Measurements from ENCODE around the gene FUT7.

Gene FUT7, protein sequence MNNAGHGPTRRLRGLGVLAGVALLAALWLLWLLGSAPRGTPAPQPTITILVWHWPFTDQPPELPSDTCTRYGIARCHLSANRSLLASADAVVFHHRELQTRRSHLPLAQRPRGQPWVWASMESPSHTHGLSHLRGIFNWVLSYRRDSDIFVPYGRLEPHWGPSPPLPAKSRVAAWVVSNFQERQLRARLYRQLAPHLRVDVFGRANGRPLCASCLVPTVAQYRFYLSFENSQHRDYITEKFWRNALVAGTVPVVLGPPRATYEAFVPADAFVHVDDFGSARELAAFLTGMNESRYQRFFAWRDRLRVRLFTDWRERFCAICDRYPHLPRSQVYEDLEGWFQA

DNA sequence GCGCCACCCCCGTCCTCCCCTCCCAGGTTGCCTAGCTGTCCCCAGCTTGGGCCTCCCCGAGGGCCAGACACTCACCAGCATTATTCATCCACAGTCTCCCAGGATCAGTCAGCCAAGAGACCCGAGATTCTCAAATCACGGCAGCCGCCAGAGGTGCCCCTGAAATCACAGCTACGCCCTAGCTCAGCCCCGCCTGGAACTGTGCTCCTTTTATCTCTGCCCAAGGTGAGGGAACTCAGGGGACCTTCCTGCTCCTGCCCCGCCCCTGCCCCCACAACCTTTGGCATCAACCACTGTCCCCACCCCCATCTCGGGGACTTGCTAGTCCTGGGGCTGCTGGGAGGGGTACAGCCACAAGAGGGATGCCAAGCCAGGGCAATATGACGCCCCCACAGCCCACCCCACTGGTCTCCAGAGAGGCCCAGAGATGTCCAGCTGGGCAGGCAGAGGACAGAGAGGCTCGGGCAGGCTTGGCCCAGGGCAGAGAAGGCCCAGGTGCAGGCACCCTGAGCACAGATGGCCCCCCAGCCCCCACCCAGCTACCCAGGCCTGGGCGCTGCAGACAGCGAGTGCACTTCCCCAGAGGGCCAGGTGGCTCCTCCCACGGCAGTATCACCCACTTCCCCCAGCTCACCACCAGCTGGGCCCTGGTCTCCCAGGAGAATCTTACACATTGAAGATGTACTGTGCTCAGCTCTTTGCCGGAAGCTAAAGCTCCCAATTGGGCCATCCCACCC lies at the start of gene FUT7:
FUT7 (minus strand) TSS at position 185 of the 737 bp plus-strand sequence; CDS start at position 88, 97 bp downstream.
- no peak for DNase-seq

- DNase-seq: no peak
Observed at GRCh38 chr9:137080260-137081122, 48.6 kb upstream of the FUT7 start.

GRCh38 chr9:137079401-137079787 lies 47.5 kb upstream of the FUT7 start:
- DNase-seq: no peak

DNA sequence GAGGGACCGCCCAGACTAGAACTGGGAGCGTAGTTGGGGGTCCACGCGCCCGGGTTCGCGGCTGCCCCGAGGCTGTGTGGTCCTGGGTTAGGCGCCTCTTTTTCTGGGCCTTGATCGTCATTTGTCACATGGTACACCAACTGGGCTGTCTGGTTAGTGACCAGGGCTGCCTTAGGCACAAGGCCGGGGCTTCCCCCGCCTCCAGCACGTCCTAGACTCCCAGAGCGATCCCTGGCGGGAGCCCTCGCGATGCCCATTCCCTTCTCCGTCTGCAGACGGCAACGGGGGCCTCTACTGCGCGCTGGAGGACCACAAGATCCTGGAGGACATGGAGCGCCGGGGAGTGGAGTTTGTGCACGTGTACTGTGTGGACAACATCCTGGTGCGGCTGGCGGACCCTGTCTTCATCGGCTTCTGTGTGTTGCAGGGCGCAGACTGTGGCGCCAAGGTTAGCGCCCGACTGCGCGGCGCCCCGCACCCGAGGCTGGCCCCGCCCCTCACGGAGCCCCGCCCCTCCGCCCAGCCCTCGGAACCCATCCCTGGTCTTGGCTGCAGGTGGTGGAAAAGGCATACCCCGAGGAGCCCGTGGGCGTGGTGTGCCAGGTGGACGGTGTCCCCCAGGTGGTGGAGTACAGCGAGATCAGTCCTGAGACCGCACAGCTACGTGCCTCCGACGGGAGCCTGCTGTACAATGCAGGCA lies 47.0 kb upstream of the FUT7 start:
- no peak for DNase-seq

DNA sequence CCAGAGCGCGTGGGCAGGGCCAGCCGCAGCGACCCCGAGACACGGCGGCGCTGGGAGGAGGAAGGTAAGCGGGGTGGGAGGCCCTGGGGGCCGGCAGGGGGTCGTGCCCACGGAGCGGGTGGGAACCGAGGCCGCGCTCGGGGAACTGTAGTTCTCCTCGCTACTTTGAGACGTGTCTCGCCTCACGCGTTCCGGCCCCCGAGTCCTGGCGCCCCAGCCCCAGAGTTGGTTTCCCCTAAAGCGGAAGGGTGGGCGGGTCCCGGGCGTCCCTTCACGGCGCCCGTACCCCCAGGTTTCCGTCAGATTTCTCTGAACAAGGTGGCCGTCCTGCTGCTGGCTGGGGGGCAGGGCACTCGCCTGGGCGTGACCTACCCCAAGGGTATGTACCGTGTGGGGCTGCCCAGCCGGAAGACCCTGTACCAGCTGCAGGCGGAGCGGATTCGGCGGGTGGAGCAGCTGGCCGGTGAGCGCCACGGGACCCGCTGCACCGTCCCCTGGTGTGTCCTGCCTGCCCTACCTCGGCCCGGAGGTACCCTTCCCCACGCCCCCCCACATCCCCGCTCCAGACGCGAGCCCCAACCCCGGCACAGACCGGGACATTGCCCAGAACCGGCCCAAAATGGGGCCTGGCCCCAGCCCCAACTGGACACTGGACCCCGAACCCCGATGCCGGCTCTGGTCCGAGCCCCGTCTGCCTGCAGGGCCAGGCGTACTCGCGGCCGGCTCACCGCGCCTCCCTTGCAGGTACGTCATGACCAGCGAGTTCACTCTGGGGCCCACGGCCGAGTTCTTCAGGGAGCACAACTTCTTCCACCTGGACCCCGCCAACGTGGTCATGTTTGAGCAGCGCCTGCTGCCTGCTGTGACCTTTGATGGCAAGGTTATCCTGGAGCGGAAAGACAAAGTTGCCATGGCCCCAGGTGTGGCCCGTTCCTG lies 46.1 kb upstream of the FUT7 start:
- no peak for DNase-seq

- peak; percentile 52 to 82 for DNase-seq
Observed at GRCh38 chr9:137077010-137077747, 45.3 kb upstream of the FUT7 start, which contains the start of gene UAP1L1. TSS of gene UAP1L1 (plus strand) at chr9:137077517. CDS start at chr9:137077533, 16 bp downstream.

- DNase-seq: no peak
Observed at GRCh38 chr9:137076636-137077009, 44.7 kb upstream of the FUT7 start.

DNA sequence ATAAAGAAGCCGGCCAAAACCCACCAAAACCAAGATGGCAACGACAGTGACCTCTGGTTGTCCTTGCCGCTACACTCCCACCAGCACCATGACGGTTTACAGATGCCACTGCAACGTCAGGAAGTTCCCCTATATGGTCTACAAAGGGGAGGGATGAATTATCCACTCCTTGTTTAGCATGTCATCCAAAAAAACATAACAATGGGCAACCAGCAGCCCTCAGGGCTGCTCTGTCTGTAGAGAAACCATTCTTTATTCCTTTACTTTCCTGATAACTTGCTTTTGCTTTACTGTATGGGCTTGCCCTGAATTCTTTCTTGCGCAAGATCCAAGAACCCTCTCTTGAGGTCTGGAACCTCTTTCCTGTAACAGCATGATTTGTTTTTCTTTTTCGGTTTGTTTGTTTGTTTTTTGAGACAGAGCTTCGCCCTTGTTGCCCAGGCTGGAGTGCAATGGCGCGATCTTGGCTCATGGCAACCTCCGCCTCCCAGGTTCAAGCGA lies 43.4 kb upstream of the FUT7 start:
- DNase-seq: no peak

- no peak for DNase-seq
Observed at GRCh38 chr9:137074657-137075274, 42.9 kb upstream of the FUT7 start.

GRCh38 chr9:137073992-137074399 lies 42.1 kb upstream of the FUT7 start:
- no peak for DNase-seq

DNA sequence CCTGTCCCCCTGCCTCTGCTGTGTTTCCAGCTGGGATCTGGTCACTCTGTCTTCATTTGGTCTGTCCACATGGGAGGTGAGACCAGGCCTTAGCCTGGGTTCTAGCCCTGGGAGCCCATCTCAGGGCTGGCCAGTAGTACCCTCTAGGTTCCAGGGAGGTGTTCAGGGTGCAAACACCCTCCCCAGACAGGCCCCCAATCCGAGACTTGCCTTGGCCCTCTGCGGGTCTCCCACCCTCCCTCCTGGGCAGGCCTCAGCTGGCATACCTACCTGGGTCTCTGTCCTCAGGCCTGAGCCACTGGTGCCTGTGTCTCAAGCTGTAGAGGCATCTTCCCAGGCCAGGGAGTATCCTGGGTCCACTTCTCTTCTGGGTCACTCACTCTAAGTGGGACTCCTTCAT lies 39.4 kb upstream of the FUT7 start:
- no peak for DNase-seq

GRCh38 chr9:137070906-137071275 lies 39.0 kb upstream of the FUT7 start:
- DNase-seq: peak; percentile 76 to 91

GRCh38 chr9:137070201-137070905 lies 38.5 kb upstream of the FUT7 start, which contains the start of gene SAPCD2:
TSS of gene SAPCD2 (minus strand) at chr9:137070557. CDS start at chr9:137070460, 97 bp downstream.
- DNase-seq: peak; percentile 83 to 86

DNA sequence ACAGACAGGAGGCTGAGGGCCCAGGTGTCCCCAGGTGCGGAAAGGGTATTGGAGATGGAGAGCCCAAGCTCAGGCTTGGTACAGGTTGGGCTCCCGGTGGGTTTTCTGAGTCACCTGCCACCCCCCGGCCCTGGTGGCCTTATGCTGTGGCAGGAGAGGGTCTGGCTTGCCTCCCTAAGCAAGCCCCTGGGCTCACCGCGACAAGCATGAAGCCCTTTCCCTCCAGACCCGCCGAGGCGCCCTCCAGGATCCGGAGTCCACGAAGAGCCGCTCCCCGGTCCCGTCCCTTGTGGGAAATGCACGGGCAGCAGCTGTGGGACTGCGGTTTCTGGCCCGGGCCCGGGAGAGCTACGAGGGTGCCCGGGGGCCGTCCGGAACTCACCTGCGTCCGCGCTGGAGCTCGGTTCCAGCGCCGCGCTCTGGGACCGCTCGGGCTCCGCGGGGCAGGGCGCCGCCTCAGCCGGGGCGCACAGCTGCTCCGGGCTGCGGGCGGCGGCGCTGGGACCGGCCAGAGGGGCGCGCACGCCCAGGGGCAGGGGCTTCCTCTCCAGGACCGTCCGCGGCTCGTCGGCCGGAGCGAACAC lies 37.7 kb upstream of the FUT7 start:
- no peak for DNase-seq

- DNase-seq: no peak
Observed at GRCh38 chr9:137068539-137069507, 36.9 kb upstream of the FUT7 start.

DNA sequence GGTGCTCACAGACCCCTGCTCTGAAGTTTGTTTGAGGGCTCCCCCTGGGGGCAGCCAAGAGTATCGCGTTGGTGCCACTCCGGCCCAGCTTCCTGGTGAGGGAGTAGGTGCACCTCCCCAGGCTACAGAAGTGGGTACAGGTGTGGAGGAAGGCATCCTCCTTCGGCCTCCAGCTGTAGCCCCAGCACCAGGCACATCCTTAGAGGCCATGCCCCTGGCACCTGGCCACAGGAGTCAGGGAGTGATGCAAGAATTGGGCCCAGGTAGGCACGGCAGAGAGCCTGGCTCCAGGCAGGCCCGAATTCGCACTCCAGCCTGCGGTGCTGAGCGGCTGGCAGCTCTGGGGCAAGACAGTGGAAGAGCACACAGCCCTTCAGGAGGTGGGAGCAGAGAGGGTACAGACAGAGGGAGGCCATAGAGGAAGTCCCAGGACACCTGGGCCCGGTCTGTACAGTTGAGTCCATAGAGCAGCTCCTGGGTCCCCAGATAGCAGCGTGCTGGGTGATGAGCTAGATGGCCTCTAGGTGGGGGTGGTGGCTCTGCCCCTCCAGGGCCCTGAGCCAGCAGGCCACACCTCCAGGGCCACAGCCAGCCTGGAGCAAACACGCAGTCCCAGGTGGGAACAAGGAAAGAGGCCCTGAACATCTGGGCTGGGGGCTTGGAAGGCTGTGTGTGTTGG lies 36.1 kb upstream of the FUT7 start:
- DNase-seq: peak; percentile 66 to 75

Measured in hippocampal formation (tissue), 2 donors.